ENCODE measurements around the gene MGRN1.

Gene MGRN1

DNA sequence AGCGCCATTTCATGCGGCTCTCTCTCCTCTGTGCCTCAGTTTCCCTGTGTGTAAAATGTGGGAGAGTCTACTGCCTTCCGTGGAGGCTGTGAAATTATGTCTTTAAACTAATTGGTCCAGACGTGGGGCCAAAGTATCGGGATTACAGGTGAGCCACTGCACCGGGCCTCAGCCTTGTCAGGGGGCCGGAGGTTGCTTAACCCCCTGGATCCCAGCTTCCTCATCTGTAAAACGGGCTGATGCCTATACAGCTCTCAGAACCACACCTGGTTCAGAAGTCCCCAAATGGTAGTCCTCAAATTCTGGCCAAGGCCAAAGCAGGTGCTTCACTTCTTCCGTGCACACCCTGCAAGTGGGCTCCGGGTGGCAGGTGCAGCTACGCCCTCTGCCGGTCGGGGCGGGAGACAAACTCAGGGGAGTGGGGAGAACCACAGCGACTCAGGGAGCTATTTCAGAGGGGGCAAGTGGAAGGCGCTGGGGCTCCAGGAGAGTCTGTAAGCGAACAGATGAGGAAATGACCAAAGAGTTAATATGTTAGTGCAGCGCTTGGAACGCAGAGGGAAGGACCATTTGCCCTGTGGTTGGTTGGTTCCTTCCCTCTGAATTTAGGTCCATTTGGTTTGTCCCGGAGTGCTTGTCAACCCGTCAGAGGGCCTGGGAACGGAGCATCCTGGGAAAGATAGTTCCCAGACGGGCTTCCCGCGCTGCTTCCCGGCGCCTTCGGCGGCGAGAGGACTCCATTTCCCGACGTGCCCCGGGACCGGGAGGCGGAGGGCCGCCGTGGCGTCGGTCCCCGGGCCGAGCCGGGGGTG, at the start of gene MGRN1:
TSS of gene MGRN1 (plus strand) at position 812 of the 812 bp plus-strand sequence. CDS start 135 bp downstream, outside the sequence.
- peak; percentile 97 for DNase-seq (ENCODE audit: low read depth)

- no peak for DNase-seq (ENCODE audit: low read depth)
Observed at GRCh38 chr16:4574919-4575705, 49.5 kb upstream of the MGRN1 start.

GRCh38 chr16:4576008-4576407, 48.6 kb upstream of the MGRN1 start:
- no peak for DNase-seq (ENCODE audit: low read depth)

GRCh38 chr16:4578961-4579530, 45.6 kb upstream of the MGRN1 start:
- no peak for DNase-seq (ENCODE audit: low read depth)

DNA sequence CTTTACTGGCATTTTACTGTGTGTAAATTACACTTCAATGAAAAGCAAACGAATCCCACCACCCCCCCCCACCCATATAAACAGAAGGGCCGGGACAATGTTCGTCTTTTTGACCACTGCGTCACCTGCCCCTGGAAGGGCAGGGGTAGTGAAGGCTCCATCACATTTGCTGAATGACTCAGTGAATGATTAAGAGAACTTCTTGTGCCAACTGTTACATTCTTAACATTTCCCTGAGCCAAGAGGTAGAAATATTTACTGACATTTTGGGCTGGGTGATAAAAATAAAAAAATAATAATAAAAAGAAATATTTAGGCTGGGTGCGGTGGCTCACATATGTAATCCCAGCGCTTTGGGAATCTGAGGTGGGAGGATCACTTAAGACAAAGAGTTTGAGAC, 44.4 kb upstream of the MGRN1 start:
- DNase-seq (ENCODE audit: low read depth): no peak

DNA sequence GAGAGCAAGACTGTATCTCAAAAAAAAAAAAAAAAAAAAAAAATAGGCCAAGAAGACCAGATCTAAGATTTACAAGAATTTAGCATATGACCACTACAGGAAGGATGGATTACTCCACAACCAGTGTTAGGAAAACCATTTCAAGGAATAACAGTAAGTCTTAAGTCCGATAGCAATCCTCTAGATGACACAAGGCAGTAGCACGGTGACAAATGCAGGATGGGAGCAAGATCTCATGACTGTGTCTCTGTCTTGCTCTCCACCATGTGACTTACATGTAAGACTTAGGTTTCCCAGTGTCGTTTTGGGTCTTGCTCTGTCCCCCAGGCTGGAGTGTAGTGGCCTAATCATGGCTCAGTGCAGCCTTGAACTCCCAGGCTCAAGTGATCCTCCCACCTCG, 40.7 kb upstream of the MGRN1 start:
- DNase-seq (ENCODE audit: low read depth): no peak

DNA sequence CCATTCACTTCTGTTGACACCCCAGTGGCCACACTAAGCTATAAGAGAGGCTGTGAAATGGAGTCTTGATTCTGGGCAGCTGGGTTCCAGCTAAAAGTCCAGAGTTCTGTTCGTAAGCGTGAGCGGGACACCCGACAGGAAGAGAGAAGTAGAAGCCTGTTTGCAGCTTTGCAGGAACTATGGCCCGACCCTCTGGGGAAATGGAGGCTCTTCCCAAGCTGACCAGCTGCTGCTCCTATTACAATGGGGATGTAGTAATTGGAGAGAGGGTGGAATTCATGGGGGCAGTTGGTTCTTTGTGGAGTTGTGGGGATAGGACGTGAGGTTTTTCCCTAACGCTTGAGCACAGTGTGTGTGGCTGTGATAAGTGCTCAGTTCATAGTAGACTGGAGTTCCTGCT, 38.3 kb upstream of the MGRN1 start:
- DNase-seq (ENCODE audit: low read depth): no peak

DNA sequence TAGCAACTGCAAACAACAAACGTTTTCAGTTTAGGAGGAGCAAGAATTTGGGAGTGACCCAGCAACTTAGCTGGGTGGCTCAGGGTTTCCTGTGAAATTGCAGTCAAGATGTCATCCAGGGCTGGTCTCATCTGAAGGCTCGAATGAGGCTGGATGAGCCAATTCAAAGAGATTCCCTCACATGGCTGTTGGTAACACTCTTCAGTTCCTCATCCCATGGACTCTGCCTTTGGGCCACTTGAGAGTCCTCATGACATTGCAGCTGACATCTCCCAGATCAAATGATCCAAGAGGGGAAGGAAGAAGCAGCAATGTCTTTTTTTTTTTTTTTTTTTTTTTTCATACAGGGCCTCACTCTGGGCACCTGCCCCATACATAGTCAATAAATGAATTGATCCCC, 36.2 kb upstream of the MGRN1 start:
- DNase-seq (ENCODE audit: low read depth): no peak

- DNase-seq (ENCODE audit: low read depth): no peak
Observed at GRCh38 chr16:4588961-4589360, 35.7 kb upstream of the MGRN1 start.

DNA sequence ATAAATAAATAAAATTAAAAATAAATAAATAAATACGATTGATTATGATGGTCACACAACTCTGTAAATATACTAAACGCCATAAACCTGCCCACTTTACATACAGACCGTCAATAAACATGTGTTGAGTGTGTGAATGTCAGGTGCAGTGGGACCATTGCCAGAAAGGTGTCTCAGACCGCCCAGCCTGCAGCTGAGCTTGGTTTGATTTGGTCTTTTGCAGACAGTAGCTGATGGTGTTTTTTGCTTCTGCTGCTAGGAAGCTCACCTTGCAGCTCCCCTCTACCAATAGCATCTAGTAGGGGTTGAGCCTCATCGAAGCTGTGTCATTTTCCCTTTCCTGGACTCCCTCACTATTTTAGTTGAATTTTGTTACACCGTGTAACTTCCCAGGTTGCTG, 33.4 kb upstream of the MGRN1 start:
- DNase-seq (ENCODE audit: low read depth): no peak

- no peak for DNase-seq (ENCODE audit: low read depth)
Observed at GRCh38 chr16:4591706-4592470, 32.7 kb upstream of the MGRN1 start.

DNA sequence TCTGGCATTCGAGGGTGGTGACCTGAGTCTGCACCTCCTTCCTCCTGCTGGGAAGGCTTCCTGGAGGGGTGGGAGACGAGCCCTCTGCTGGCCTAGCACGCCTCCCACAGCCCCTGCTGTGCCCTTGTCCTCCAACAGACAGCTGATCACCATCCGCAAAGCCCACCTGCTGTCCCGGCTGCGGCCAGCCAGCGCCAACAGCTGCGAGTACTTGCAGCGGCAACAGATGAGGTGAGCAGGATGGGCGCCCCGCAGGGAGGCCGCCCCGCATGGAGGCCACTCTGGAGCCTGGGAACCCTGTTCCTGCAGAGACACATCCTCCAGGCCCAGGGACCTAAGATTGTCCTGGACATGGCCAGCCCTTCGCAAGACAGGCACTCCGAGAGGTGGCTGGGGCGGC, 31.5 kb upstream of the MGRN1 start:
- no peak for DNase-seq (ENCODE audit: low read depth)

- no peak for DNase-seq (ENCODE audit: low read depth)
Observed at GRCh38 chr16:4594433-4595410, 29.9 kb upstream of the MGRN1 start.

DNA sequence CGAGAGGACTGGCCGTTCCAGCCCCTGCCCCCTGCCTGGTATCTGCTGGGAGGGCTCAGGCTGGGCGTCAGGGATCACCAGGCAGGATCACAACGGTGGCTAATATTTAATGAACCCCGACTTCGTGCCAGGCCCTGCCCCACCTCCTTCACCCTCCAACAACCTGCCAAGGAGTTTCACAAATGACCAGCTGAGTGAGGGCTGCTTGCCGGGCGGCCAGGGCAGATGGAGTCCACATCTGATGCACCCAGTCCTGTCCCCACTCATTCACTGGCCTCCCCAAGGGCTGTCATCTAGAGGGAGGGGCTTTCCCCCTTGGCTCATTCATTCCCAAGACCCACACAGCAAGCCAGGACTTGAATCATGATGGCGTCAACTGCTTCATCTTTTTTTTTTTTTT, 27.5 kb upstream of the MGRN1 start:
- no peak for DNase-seq (ENCODE audit: low read depth)

DNA sequence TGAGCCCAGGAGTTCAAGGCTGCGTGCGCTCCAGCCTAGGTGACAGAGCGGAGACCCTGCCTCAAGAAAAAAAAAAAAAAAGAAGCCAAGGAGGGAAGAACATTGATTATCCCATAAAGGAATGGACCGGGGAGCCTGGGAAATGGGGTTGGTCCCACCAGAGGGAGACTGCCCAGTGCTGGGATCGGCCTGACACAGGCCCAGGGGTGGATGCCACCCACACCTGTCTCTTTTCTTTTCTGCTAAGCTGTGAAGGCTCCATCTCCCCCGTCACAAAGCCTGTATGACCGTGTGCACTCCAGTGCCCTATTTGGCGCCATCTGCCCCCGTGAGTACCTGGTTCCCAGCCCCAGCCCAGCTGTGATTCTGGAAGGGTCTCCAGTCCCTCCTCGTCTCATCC, 25.6 kb upstream of the MGRN1 start:
- DNase-seq (ENCODE audit: low read depth): no peak

DNA sequence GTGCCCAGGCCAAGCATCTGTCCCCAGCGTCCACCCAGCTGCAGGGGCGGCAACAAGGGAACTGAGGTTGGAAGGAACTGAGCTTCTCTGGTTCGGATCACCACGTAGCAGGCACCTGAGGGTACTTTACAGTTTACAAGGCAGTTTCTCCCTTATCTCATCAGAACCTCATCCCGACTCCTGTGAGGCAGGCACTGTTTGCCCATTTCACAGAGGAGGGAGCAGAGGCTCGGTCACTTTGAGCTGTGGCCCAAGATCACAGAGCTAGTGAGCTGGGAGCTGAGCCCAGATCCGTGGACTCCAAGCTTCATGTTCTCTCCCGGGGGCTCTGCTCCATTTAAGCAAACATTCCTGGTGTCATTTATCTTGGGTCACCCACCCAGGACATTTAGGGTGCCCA, 25.1 kb upstream of the MGRN1 start:
- no peak for DNase-seq (ENCODE audit: low read depth)

DNA sequence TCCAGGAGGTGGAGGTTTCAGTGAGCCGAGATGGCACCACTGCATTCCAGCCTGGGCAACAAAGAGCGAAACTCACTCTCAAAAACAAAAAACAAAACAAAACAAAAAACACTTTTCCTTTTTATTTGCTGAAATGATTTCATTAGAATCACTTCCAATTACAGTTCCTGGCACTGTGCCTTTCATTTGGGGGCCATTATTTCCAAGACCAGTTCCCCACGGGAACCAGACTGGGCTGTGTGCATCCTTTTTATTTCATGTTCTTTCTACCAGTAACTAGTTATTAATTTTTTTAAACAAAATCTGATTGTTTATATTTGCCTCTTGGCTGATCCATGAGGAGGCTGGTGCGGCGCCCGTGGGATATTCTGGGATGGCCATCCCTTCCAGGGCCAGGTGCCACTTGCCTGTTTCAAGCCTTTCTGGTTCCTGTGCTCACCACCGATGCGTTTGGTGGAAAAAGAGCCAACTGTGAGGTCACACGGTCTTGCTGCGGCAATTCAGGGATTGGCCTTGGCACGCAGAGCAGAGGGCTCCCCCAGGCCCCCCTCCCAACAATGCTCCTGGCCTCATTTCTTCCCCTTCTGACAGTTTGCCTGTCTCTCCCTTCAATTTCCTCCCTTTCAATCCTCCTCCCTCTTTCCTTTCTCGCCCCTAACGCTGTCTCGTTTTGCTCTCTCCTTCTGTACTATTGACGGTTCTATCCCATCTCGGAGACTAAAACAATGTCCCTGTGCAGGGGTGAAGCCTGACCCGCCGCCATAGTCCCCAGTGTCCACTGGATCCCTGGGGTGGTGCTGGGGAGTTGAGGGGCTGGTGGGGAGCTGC, 23.4 kb upstream of the MGRN1 start:
- DNase-seq (ENCODE audit: low read depth): no peak

GRCh38 chr16:4601864-4602186, 22.8 kb upstream of the MGRN1 start:
- DNase-seq (ENCODE audit: low read depth): no peak

DNA sequence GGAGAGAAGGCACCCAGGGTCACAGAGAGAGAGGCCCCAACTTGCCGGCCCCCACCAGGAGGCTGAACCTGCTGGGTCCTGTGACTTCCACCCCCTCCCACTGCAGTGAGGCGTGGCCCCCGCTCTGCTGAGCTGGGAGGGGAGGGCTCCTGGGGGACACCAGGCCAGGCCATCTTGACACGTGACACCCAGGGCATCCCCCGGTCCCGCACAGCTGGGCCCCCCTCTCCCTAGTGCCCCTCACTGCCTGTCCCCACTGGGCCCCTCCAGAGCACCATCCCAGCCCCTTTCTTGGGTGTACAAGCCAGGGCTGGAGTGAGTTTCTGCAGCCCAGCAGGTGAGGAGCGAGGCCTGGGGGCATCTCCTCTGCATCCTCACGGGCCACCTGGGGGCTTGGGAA, 22.3 kb upstream of the MGRN1 start:
- no peak for DNase-seq (ENCODE audit: low read depth)

DNA sequence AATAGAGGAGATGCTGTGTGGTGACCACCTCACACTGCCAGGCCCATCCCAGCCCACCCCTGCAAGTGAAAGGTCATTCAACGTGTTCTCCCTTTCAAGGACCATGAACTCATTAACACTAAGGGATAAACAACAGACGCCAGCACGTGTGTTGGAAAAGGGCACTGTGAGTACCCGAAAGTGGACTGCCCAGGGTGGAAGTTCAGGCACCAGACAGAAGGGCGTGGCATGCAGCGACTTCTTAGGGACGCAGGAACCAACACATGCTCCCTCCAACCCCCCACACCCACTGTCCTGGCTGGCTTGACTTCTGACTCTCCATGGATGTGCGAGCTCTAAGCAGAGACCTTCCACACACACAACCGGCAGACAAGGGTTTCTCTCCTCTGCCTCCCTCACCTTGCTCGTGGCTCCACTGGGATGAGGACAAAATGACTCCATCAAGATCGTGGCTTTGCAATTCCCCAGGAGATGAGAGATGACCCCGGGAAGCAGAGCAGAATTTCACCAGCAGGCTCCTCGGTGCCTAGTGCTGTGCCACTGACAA, 20.9 kb upstream of the MGRN1 start:
- no peak for DNase-seq (ENCODE audit: low read depth)

Data from fibroblast of gingiva (primary cell).